OCI-LY1 (cell line): ENCODE results near the gene GLB1L.

Source experiments
- H2AFZ ChIP-seq: fragments of 200-600 bp; sonication (generic), shearing (Covaris generic); 2 replicates; pipeline ENCODE4 v1.6.0; 2014; ENCODE audit warnings: antibody characterized with exemption, mild to moderate bottlenecking, low read length
- H3F3A ChIP-seq: fragments of 200-600 bp; sonication (generic), shearing (Covaris generic); 2 replicates; pipeline ENCODE4 v1.6.0; 2014; ENCODE audit warnings: mild to moderate bottlenecking, antibody characterized with exemption, low read length, moderate library complexity; ENCODE audit not compliant: insufficient read depth
- H3K27ac ChIP-seq: fragments of 200-600 bp; sonication (generic); 2 replicates; pipeline ENCODE4 v1.5.1; 2014; ENCODE audit warnings: low read length, mixed run types, mild to moderate bottlenecking, low read depth; ENCODE audit not compliant: poor library complexity, severe bottlenecking
- H3K27me3 ChIP-seq: fragments of 200-600 bp; sonication (generic); 2 replicates; pipeline ENCODE4 v1.6.0; 2014; ENCODE audit warnings: antibody characterized with exemption, mild to moderate bottlenecking, low read length, moderate library complexity; ENCODE audit not compliant: insufficient read depth
- H3K36me3 ChIP-seq: fragments of 200-600 bp; sonication (generic); 2 replicates; pipeline ENCODE4 v1.6.1; 2014; ENCODE audit warnings: mild to moderate bottlenecking, antibody characterized with exemption, low read length, moderate library complexity, mixed read lengths; ENCODE audit not compliant: insufficient read depth
- H3K4me1 ChIP-seq: fragments of 200-600 bp; sonication (generic); 2 replicates; pipeline ENCODE4 v1.5.1; 2014; ENCODE audit warnings: mild to moderate bottlenecking, low read length, moderate library complexity; ENCODE audit not compliant: insufficient read depth, severe bottlenecking
- H3K4me2 ChIP-seq: fragments of 200-600 bp; sonication (generic), shearing (Covaris generic); 2 replicates; pipeline ENCODE4 v1.6.1; 2014; ENCODE audit warnings: low read length
- H3K4me3 ChIP-seq: fragments of 200-600 bp; sonication (generic); 2 replicates; pipeline ENCODE4 v1.5.1; 2014; ENCODE audit warnings: low read length, low read depth, mild to moderate bottlenecking, mixed read lengths; ENCODE audit not compliant: poor library complexity, severe bottlenecking
- H3K79me2 ChIP-seq: fragments of 200-600 bp; shearing (Covaris generic); 2 replicates; pipeline ENCODE4 v1.6.1; 2016; ENCODE audit warnings: mixed run types, low read length, mixed read lengths; ENCODE audit not compliant: insufficient read depth
- H3K9ac ChIP-seq: fragments of 200-600 bp; sonication (generic), shearing (Covaris generic); 2 replicates; pipeline ENCODE4 v1.6.1; 2014; ENCODE audit warnings: mild to moderate bottlenecking, low read length, mixed read lengths
- H3K9me2 ChIP-seq: fragments of 200-600 bp; sonication (generic), shearing (Covaris generic); 2 replicates; pipeline ENCODE4 v1.6.1; 2014; ENCODE audit warnings: low read depth, mild to moderate bottlenecking, low read length, mixed read lengths
- H3K9me3 ChIP-seq: fragments of 200-600 bp; shearing (Covaris generic); 2 replicates; pipeline ENCODE4 v1.6.1; 2014; ENCODE audit warnings: low read length, mixed read lengths
- H4K20me1 ChIP-seq: fragments of 200-600 bp; sonication (generic), shearing (Covaris generic); 2 replicates; pipeline ENCODE4 v1.6.0; 2016; ENCODE audit warnings: mild to moderate bottlenecking, low read length; ENCODE audit not compliant: insufficient read depth
- EZH2 ChIP-seq: fragments of 200-600 bp; sonication (generic), shearing (Covaris generic); IDR thresholded peaks from 2 replicates; pipeline ENCODE4 v1.8.0; 2017; ENCODE audit warnings: borderline replicate concordance, mixed run types, mild to moderate bottlenecking, antibody characterized with exemption, low read length, moderate library complexity, mixed read lengths
- TF ChIP-seq, protein P1 (sequence below): fragments of 200-600 bp; sonication (generic), shearing (Covaris generic); IDR thresholded peaks from 2 replicates; pipeline ENCODE4 v1.5.1; 2017; ENCODE audit warnings: mild to moderate bottlenecking, antibody characterized with exemption, low read length, moderate library complexity, mixed read lengths

The GLB1L gene

DNA sequence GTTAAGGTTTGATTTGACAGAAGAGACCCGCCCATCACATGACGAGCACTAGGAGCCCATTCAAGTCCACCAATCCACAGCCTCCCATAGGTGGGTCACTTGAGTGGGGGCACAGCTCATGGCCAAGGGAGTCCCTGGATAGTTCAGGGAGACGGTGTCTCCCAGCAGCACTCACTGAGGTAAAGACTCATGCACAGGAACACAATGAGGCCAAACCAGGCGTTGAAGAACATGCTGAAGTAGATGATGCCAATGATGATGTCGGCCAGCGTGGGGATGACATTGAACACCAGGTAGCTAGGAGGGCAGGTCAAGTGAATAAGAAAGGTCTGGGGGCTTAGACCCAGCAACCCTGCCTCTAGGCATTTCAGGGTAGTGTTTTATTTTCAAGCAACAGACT is 30.5 kb downstream of the GLB1L start:
- Histone ChIP-seq H3K9me3 (no peaks in the 10 kb centered on the region), H4K20me1 (no peaks in the 10 kb centered on the region), H3K4me3 (no peak overlapping the region), H2AFZ (no peak overlapping the region), H3K27ac (no peak overlapping the region), H3K36me3 (peaks cover 67% of the 10 kb centered on the region), H3K4me2 (no peak overlapping the region), H3K27me3 (no peaks in the 10 kb centered on the region), H3K4me1 (peaks cover 21% of the 10 kb centered on the region), H3K79me2 (no peaks in the 10 kb centered on the region), H3F3A (no peaks in the 10 kb centered on the region), H3K9ac (no peak overlapping the region), H3K9me2 (no peaks in the 10 kb centered on the region)
- TF ChIP-seq, protein P1, sequence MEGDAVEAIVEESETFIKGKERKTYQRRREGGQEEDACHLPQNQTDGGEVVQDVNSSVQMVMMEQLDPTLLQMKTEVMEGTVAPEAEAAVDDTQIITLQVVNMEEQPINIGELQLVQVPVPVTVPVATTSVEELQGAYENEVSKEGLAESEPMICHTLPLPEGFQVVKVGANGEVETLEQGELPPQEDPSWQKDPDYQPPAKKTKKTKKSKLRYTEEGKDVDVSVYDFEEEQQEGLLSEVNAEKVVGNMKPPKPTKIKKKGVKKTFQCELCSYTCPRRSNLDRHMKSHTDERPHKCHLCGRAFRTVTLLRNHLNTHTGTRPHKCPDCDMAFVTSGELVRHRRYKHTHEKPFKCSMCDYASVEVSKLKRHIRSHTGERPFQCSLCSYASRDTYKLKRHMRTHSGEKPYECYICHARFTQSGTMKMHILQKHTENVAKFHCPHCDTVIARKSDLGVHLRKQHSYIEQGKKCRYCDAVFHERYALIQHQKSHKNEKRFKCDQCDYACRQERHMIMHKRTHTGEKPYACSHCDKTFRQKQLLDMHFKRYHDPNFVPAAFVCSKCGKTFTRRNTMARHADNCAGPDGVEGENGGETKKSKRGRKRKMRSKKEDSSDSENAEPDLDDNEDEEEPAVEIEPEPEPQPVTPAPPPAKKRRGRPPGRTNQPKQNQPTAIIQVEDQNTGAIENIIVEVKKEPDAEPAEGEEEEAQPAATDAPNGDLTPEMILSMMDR = no peak
- no peak for TF ChIP-seq EZH2

DNA sequence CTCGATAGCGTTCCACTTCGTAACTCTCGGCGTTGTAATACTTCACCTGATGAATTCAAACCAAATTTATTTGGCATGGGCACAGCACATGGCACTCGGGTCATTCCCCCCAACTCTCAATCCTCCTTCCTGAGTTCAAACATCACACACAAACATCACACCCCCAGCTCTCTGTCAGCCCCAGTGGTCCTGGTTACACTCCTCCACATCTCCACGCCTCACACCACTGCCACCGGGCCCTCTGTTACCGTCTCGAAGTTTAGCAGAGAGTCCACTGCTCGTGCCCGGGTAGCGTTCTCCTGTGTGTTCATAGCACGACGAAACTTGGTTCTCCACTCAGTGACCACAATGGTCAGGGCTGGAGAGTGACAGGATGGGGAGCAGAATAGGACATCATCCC is 31.1 kb downstream of the GLB1L start:
- no peaks in the 10 kb centered on the region for H3K9me3 ChIP-seq
- no peak overlapping the region for H3K4me3 ChIP-seq
- H4K20me1 ChIP-seq = no peaks in the 10 kb centered on the region
- peaks cover 68% of the 10 kb centered on the region for H3K36me3 ChIP-seq
- no peak overlapping the region for H3K27ac ChIP-seq
- no peak overlapping the region for H3K9ac ChIP-seq
- TF ChIP-seq, protein P1 = no peak
- TF ChIP-seq EZH2 = no peak
- H3F3A ChIP-seq = no peaks in the 10 kb centered on the region
- H3K27me3 ChIP-seq = no peaks in the 10 kb centered on the region
- no peaks in the 10 kb centered on the region for H3K9me2 ChIP-seq
- H3K4me2 ChIP-seq = no peak overlapping the region
- peaks cover 18% of the 10 kb centered on the region for H3K4me1 ChIP-seq
- no peaks in the 10 kb centered on the region for H3K79me2 ChIP-seq
- H2AFZ ChIP-seq = no peak overlapping the region

DNA sequence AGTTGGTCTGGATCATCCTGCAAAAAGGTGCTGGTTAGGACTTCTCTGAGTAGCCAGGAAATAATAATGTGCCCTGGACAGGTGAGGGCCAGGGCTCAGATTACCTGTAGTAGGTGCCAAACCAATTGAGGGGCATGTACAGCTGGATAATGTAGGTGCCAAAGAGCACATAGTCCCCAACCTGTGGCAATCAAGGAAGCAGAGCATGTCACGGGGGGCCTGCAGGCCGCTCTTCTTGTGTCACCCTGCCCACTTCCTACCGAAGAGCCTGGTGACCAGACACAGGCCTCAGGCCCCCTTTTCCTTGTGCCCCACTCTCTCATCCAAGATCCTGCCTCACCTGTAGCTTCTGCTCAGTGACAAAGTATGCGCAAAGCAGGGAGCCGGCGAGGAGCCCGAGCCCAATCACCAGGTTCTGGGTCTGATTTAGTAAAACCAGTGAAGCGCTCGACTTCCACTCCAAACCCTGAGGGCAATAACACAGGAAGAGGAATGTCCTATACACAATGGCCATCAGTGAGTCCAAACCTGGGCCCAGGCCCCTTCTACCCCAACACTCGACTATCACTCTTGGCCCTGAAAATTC is 31.7 kb downstream of the GLB1L start:
- Histone ChIP-seq H3K9ac (no peak overlapping the region), H3K4me2 (no peak overlapping the region), H2AFZ (no peak overlapping the region), H3K4me1 (peaks cover 15% of the 10 kb centered on the region), H3K4me3 (no peak overlapping the region), H3K27ac (no peak overlapping the region), H3K79me2 (no peaks in the 10 kb centered on the region), H3K9me2 (no peaks in the 10 kb centered on the region), H3K27me3 (no peaks in the 10 kb centered on the region), H3F3A (0 out of 2 replicates have a peak, but pooled peaks cover under 1% of the 10 kb centered on the region), H3K36me3 (peaks cover 74% of the 10 kb centered on the region), H3K9me3 (no peaks in the 10 kb centered on the region), H4K20me1 (no peaks in the 10 kb centered on the region)
- no peak for TF ChIP-seq EZH2
- TF ChIP-seq, protein P1 = no peak
